HEK293 (cell line): Measurements from ENCODE around the gene TUBGCP3.
A peak's percentile ranks its signal among the peaks of the same experiment; 100 is the strongest.

Source experiments
- CTCF ChIA-PET: fragments of 350-600 bp; formaldehyde crosslinking; extraction: SDS; loops from one replicate; lab custom pipeline; 2021; ENCODE audit warnings: antibody characterized with exemption; lab: Yijun Ruan, JAX
- POLR2A ChIA-PET: fragments of 300-600 bp; formaldehyde crosslinking; extraction: SDS; loops from one replicate; lab custom pipeline; 2020; ENCODE audit warnings: antibody characterized with exemption, inconsistent platforms; lab: Yijun Ruan, JAX
- H3K27ac ChIP-seq: fragments of 200-500 bp; sonication (Bioruptor generic); 2 replicates; pipeline ENCODE4 v1.5.1; 2014; ENCODE audit warnings: low read depth, low read length, control low read depth, inconsistent platforms; ENCODE audit errors: extremely low read depth
- H3K36me3 ChIP-seq, 2 experiments: fragments of 200-500 bp in 1 of 2; sonication (Bioruptor generic) in 1 of 2; 1 replicate in 1 of 2; 2 replicates in 1 of 2; pipeline ENCODE4 v1.5.1; 2014 to 2017; ENCODE audit warnings: inconsistent platforms in 2 of 2, low read length in 2 of 2; ENCODE audit not compliant: control insufficient read depth in 2 of 2, insufficient read depth in 1 of 2
- H3K4me1 ChIP-seq: fragments of 200-500 bp; sonication (Bioruptor generic); 2 replicates; pipeline ENCODE4 v1.5.1; 2014; ENCODE audit warnings: mild to moderate bottlenecking, low read length, inconsistent platforms; ENCODE audit not compliant: control insufficient read depth, insufficient read depth
- H3K4me3 ChIP-seq: 2 replicates; pipeline ENCODE4 v1.5.1; 2011; ENCODE audit warnings: low read depth, mild to moderate bottlenecking, control low read depth, low read length, moderate library complexity
- H3K9me3 ChIP-seq: fragments of 200-500 bp; sonication (Bioruptor generic); 2 replicates; pipeline ENCODE4 v1.5.1; 2014; ENCODE audit warnings: low read depth, low read length, inconsistent platforms; ENCODE audit not compliant: control insufficient read depth, insufficient read depth
- BCL11B ChIP-seq: fragments of 450-650 bp; formaldehyde crosslinking; IDR thresholded peaks from 2 replicates; pipeline ENCODE4 v1.5.1; 2016; ENCODE audit warnings: low read depth, missing biosample characterization, missing genetic modification characterization
- OSR2 ChIP-seq: fragments of 450-650 bp; formaldehyde crosslinking; IDR thresholded peaks from 2 replicates; pipeline ENCODE4 v1.5.1; 2016; ENCODE audit warnings: missing biosample characterization, missing genetic modification characterization
- OVOL3 ChIP-seq: fragments of 450-650 bp; formaldehyde crosslinking; IDR thresholded peaks from 2 replicates; pipeline ENCODE4 v1.5.1; 2016; ENCODE audit warnings: missing biosample characterization, missing genetic modification characterization
- PRDM10 ChIP-seq: fragments of 450-650 bp; formaldehyde crosslinking; IDR thresholded peaks from 2 replicates; pipeline ENCODE4 v1.5.1; 2016; ENCODE audit warnings: missing biosample characterization, missing genetic modification characterization
- ZNF114 ChIP-seq: fragments of 450-650 bp; formaldehyde crosslinking; IDR thresholded peaks from 2 replicates; pipeline ENCODE4 v1.5.0; 2017; ENCODE audit warnings: missing biosample characterization, missing genetic modification characterization
- ZNF223 ChIP-seq: fragments of 450-650 bp; formaldehyde crosslinking; IDR thresholded peaks from 2 replicates; pipeline ENCODE4 v1.5.1; 2016; ENCODE audit warnings: missing biosample characterization, missing genetic modification characterization
- ZNF274 ChIP-seq, 2 experiments: fragments of 200-500 bp in 1 of 2; fragments of 450-650 bp in 1 of 2; sonication (Bioruptor generic) in 1 of 2; formaldehyde crosslinking in 1 of 2; IDR thresholded peaks; 2 replicates each; pipeline versions ENCODE4 v1.5.1 to v1.6.1; 2014 to 2016; ENCODE audit warnings: borderline replicate concordance in 1 of 2, inconsistent platforms in 1 of 2, low read length in 1 of 2, missing biosample characterization in 1 of 2, missing genetic modification characterization in 1 of 2
- ZNF324 ChIP-seq: fragments of 450-650 bp; formaldehyde crosslinking; IDR thresholded peaks from 2 replicates; pipeline ENCODE4 v1.5.1; 2016; ENCODE audit warnings: missing biosample characterization, missing genetic modification characterization
- ZNF362 ChIP-seq: fragments of 450-650 bp; formaldehyde crosslinking; IDR thresholded peaks from 2 replicates; pipeline ENCODE4 v1.5.1; 2016; ENCODE audit warnings: missing biosample characterization, missing genetic modification characterization
- ZNF404 ChIP-seq: fragments of 450-650 bp; formaldehyde crosslinking; IDR thresholded peaks from 2 replicates; pipeline ENCODE4 v1.5.1; 2017; ENCODE audit warnings: missing biosample characterization, missing genetic modification characterization
- ZNF629 ChIP-seq: fragments of 450-650 bp; formaldehyde crosslinking; IDR thresholded peaks from 2 replicates; pipeline ENCODE4 v1.5.1; 2017; ENCODE audit warnings: missing biosample characterization, missing genetic modification characterization
- TF ChIP-seq, protein P1 (sequence below): fragments of 450-650 bp; formaldehyde crosslinking; IDR thresholded peaks from 2 replicates; pipeline ENCODE4 v1.5.1; 2017; ENCODE audit warnings: missing biosample characterization, missing genetic modification characterization
- TF ChIP-seq, protein P2 (sequence below): fragments of 450-650 bp; IDR thresholded peaks from 2 replicates; pipeline ENCODE4 v1.5.1; 2018; ENCODE audit warnings: missing biosample characterization, mild to moderate bottlenecking, missing genetic modification characterization

TUBGCP3 gene

DNA sequence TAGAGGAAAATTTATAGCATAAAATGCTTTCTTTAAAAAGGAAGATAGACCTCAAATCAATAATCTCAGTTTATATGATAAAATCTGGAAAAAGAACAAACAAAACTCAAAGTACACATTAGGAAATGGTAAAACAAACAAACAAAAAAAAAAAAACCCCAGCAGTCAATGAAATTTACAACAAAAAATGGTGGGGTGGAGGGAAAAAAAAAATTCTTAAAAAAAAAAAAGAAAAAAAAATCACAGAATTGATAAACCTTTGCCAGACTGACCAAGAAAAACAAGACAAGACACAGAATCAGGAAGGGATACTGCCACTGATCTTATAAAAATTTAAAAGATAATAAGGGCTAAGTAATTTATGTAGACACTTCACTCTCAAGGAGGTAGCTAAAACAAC, 11.2 kb downstream of the TUBGCP3 start:
- Histone ChIP-seq H3K36me3 (no peaks in the 10 kb centered on the region), H3K9me3 (no peaks in the 10 kb centered on the region), H3K27ac (no peak overlapping the region), H3K4me1 (no peaks in the 10 kb centered on the region), H3K4me3 (no peak overlapping the region)
- ChIA-PET CTCF (interaction anchor here (0.7 to 1.7 kb wide), 3 partner anchors 8 to 414 kb away, joined by 3 to 4 read pairs (median 3); no protein-coding TSS in a partner anchor), POLR2A (no interaction called here)
- TF ChIP-seq ZNF114 (no peak), ZNF362 (tag by site-specific recombination) (peak; percentile 95), PRDM10 (no peak), ZNF274 (IDR thresholded peaks at IDR 0.05; ENCODE audit: low read length) (no peak), ZNF274 (tag by site-specific recombination; IDR thresholded peaks at IDR 0.05; ENCODE audit: borderline replicate concordance) (no peak)

GRCh38 chr13:112576191-112576590, 11.8 kb downstream of the TUBGCP3 start:
- Histone ChIP-seq H3K4me1 (no peaks in the 10 kb centered on the region), H3K4me3 (no peak overlapping the region), H3K36me3 (no peaks in the 10 kb centered on the region), H3K27ac (no peak overlapping the region), H3K9me3 (no peaks in the 10 kb centered on the region)
- ChIA-PET POLR2A (no interaction called here), CTCF (interaction anchor here (0.7 to 1.7 kb wide), 2 partner anchors 9 to 415 kb away, joined by 3 to 4 read pairs; no protein-coding TSS in a partner anchor)
- TF ChIP-seq OSR2 (tag by site-specific recombination), result peak; percentile 34; the same call in 1 of the 2 replicates
- TF ChIP-seq BCL11B, result no peak
- TF ChIP-seq, protein P1, sequence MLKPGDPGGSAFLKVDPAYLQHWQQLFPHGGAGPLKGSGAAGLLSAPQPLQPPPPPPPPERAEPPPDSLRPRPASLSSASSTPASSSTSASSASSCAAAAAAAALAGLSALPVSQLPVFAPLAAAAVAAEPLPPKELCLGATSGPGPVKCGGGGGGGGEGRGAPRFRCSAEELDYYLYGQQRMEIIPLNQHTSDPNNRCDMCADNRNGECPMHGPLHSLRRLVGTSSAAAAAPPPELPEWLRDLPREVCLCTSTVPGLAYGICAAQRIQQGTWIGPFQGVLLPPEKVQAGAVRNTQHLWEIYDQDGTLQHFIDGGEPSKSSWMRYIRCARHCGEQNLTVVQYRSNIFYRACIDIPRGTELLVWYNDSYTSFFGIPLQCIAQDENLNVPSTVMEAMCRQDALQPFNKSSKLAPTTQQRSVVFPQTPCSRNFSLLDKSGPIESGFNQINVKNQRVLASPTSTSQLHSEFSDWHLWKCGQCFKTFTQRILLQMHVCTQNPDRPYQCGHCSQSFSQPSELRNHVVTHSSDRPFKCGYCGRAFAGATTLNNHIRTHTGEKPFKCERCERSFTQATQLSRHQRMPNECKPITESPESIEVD (tag by site-specific recombination), result peak; percentile 37; the same call in 1 of the 2 replicates
- TF ChIP-seq, protein P2, sequence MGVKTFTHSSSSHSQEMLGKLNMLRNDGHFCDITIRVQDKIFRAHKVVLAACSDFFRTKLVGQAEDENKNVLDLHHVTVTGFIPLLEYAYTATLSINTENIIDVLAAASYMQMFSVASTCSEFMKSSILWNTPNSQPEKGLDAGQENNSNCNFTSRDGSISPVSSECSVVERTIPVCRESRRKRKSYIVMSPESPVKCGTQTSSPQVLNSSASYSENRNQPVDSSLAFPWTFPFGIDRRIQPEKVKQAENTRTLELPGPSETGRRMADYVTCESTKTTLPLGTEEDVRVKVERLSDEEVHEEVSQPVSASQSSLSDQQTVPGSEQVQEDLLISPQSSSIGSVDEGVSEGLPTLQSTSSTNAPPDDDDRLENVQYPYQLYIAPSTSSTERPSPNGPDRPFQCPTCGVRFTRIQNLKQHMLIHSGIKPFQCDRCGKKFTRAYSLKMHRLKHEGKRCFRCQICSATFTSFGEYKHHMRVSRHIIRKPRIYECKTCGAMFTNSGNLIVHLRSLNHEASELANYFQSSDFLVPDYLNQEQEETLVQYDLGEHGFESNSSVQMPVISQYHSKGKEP (tag by site-specific recombination), result peak; percentile 64; the same call in 1 of the 2 replicates
- no peak for TF ChIP-seq ZNF223

GRCh38 chr13:112575675-112576074, 12.3 kb downstream of the TUBGCP3 start:
- TF ChIP-seq OVOL3 (tag by site-specific recombination), result no peak
- TF ChIP-seq ZNF114, result no peak
- no peak for TF ChIP-seq ZNF629 (tag by site-specific recombination)
- TF ChIP-seq ZNF324 (tag by site-specific recombination), result no peak
- no peak for TF ChIP-seq ZNF404 (tag by site-specific recombination)
- CTCF ChIA-PET, result no interaction called here
- Histone ChIP-seq H3K27ac (no peak overlapping the region), H3K4me3 (no peak overlapping the region), H3K4me1 (no peaks in the 10 kb centered on the region), H3K9me3 (no peaks in the 10 kb centered on the region), H3K36me3 (no peaks in the 10 kb centered on the region)
- POLR2A ChIA-PET, result no interaction called here
